A673 (cell line): ENCODE measurements around the gene UBE2U.

ENCODE experiments used
- CTCF ChIP-seq: fragments of 300-800, 200-600 bp; sonication (generic); conservative IDR thresholded peaks from 2 replicates; pipeline ENCODE4 v1.5.1; 2017; ENCODE audit warnings: low read depth, mild to moderate bottlenecking, antibody characterized with exemption, low read length, moderate library complexity, mixed read lengths
- EZH2 ChIP-seq: fragments of 200-600 bp; sonication (generic); IDR thresholded peaks from 2 replicates; pipeline ENCODE4 v1.6.1; 2017; ENCODE audit warnings: borderline replicate concordance, low read depth, mild to moderate bottlenecking, mixed read lengths, antibody characterized with exemption, low read length; ENCODE audit not compliant: poor library complexity, severe bottlenecking

GRCh38 chr1:64192290-64192689 lies 11.1 kb upstream of the UBE2U start:
- TF ChIP-seq CTCF: no peak
- no peak for TF ChIP-seq EZH2
